Measurements from ENCODE around the gene TMEM114.

GRCh38 chr16:8543258-8543657 is 47.1 kb downstream of the TMEM114 start:
- TF ChIP-seq CTCF (IDR thresholded peaks at IDR 0.05): no peak
- TF ChIP-seq POLR2A (IDR thresholded peaks at IDR 0.05): no peak
- TF ChIP-seq EP300 (IDR thresholded peaks at IDR 0.05): no peak
